GM12892 (cell line): ENCODE data around the gene HSPB6.
A peak's percentile ranks its signal among the peaks of the same experiment; 100 is the strongest.
"Not testable (repeated sequence)": the region's sequence is repeated elsewhere in the genome, so short reads cannot be mapped to it uniquely, and the experiment has no call there.

Experiments used
- DNase-seq: peaks from one replicate; pipeline ENCODE4 v3.0.0; 2011; ENCODE audit not compliant: insufficient read length
- FAIRE-seq: peaks from 2 replicates; lab custom pipeline; 2011; peaks lifted over from hg19 to GRCh38; lab: Jason Lieb, UNC
- POLR2A ChIP-seq: IDR thresholded peaks from 2 replicates; pipeline ENCODE4 v1.6.1; 2011; ENCODE audit warnings: low read depth, low read length, control low read depth
- POLR2AphosphoS5 ChIP-seq: IDR thresholded peaks from 2 replicates; pipeline ENCODE4 v1.6.1; 2011; ENCODE audit warnings: low read depth, low read length, control low read depth
- TAF1 ChIP-seq: IDR thresholded peaks from 2 replicates; pipeline ENCODE4 v1.6.1; 2011; ENCODE audit warnings: low read depth, mild to moderate bottlenecking, control low read depth, low read length, borderline replicate concordance

The HSPB6 gene

DNA sequence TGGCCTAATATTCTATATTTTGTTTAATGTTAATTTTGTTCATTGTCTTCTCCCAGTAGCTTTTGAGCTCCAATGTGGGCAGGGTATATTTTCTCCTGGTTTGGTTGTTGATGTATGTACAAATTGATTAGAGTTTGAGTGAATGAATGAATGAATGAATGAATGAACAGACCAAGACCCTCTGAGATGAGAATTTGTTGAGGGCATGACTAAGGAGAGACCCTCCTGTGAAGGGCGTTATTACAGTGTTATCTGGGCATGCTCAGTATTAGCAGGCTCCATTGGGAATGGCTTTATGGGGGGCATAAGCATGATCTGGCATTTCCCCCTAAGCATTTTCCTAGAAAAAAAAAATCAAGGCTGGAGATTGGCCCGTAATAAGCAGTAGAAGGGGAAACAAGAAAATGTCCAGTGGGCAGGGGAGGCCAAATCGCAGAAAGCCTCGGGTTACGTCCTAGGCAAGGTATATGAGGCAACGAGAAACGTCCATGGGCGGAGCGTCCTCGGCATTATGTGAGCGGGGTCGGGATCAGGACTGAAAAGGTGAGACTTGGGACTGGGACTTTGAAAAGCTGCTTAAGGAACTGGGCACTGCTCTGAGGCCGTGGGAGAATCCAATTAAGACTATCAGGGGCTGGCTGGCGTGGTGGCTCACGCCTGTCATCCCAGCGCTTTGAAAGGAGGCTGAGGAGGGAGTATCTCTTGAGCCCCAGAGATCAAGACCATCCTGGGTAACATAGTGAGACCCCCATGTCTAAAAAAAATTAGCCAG lies 17.6 kb upstream of the HSPB6 start:
- TF ChIP-seq POLR2AphosphoS5, result no peak
- no peak for TF ChIP-seq POLR2A
- no peak for TF ChIP-seq TAF1
- FAIRE-seq (no peak), DNase-seq (no peak)

DNA sequence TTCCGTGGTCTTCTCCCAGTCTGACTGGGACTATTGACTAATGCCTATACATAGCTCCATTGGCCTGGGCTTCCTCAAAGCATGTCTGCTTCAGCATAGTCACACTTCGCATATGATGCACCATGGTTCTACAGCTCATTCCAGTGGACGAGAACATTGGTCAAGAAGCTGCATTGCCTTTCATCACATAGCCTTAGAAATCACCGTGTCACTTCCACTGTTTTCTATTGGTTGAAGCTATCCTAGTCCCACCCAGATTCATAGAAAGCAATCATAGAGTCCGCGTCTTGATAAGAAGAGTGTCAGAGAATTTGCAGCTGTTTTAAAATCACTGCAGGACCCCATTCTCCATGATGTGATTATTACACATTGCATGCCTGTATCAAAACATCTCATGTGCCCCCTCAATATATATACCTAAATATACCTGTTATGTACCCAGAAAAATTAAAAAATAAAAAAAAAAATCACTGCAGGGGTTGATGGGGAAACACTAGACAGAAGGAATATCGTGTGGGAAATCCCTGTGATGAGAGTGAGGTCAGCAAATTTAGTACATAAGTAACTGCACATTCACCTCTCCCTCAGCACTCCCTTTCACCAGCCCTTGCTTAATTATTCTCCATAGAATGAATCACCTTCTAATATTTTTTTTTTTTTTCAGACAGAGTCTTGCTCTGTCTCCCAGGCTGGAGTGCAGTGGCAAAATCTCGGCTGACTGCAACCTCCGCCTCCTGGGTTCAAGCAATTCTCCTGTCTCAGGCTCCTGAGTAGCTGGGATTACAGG lies 16.4 kb upstream of the HSPB6 start:
- TF ChIP-seq TAF1 (no peak), POLR2AphosphoS5 (no peak), POLR2A (no peak)
- DNase-seq, result no peak
- FAIRE-seq, result no peak

- FAIRE-seq, DNase-seq: not testable (repeated sequence)
These were observed 15.5 kb upstream of the HSPB6 start for GRCh38 chr19:35772362-35772761.

DNA sequence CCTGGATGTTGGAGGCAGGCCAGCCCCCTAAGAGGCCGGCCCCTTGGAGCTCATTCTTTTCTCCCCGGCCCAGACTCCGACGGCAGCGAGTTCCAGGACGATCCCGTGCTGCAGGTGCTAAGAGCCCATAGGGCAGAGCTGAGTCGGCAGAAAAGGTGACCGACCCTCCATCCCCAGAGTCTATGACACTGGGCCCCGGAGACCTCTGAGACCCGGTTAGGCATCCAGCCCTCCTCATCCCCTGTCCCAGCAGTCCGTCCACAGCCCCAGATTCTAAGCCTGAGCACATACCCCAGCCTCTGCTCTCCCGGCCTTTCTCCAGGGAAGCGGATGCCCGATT lies 11.2 kb upstream of the HSPB6 start:
- no peak for FAIRE-seq
- TF ChIP-seq TAF1 (no peak), POLR2AphosphoS5 (no peak), POLR2A (no peak)
- DNase-seq, result no peak

DNA sequence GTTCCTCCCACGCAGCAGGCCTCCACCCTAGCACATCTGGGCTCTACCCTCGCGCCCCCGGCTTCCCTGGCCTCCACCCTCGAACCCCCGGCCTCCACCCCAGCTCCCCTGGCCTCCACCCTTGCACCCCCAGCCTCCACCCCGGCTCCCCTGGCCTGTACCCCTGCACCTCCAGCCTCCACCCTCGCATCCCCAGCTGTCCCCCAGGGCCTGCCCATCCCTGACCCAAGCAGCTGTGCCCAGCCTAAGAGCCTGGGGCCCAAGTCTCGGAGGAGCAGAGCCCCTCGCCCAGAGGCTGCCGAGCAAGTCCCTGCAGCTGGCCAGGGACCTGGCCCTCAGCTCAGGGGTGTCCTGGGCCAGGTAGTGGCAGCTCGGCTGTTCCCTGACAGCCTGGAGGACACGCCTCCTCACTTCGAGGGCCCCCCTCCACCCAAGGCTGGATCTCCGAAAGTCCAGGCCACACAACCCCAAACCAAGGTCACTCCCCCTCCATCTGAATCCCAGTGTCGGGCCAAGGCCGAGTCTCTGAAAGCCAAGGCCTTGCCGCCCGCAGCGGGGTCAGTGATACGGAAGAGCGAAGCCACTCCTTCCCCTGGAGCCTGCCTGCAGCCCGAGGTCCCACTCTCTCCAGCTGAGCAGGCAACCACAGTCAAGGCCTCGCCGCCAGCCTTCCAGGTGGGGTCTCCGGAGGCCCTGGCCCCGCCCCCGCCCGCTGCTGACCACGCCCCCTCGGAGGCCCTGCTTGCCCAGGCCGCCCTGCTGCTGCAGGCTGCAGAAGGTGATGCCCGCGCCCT lies 10.7 kb upstream of the HSPB6 start:
- DNase-seq (no peak), FAIRE-seq (no peak)
- TF ChIP-seq TAF1 (no peak), POLR2A (no peak), POLR2AphosphoS5 (no peak)

DNA sequence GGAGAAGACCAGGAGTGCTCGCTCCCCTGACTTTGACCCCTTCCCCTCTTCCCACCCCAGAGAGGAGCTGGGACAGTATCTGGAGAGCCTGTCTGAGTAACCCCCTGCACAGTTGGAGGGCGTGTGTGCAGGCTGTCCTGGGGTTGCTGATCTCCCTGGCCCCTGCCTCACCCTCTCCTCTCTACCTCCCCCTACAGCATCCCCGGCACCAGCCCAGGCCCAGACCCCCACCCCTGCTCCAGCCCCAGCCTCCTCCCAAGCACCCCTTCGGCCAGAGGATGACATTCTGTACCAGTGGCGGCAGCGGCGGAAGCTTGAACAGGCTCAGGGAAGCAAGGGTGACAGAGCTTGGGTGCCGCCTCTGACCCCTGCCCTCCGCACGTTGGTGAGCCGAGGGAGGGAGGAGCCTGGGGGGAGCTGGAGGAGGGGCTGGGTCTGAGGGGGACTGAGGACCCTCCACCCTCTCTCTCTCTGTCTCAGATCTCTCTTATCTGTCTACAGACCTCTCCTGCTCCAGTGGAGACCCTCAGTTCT lies 9.8 kb upstream of the HSPB6 start:
- FAIRE-seq (no peak), DNase-seq (no peak)
- TF ChIP-seq POLR2A (no peak), TAF1 (no peak), POLR2AphosphoS5 (no peak)

GRCh38 chr19:35764432-35765315 lies 7.8 kb upstream of the HSPB6 start:
- TF ChIP-seq POLR2A, result no peak
- no peak for TF ChIP-seq POLR2AphosphoS5
- no peak for TF ChIP-seq TAF1
- FAIRE-seq (no peak), DNase-seq (no peak)

DNA sequence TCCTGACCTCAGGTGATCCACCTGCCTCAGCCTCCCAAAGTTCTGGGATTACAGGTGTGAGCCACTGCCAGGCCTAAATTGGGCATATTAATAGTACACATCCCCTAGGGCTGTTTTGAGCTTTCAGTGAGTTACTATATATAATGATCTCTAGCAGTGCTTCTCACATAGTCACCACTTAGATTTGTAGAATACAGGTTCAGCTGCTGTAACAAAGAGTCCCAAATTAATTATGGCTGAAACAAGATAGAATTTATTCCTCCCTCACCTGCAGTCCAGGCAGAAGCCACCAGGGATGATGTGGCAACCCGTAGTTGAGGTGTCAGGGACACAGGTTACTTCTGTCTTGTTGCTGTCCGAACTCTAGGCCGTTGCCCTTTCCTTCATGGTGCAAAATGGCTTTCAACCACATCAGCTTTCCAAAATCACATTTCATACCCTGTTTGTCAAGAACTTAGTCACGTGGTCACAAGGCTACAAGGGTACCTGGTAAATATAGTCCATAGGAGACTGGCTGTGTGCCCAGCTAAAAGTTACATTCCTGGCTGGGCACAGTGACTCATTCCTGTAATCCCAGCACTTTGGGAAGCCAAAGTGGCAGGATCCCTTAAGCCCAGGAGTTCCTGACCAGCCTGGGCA lies 4.0 kb upstream of the HSPB6 start:
- FAIRE-seq, result no peak
- TF ChIP-seq POLR2A, result no peak
- no peak for TF ChIP-seq POLR2AphosphoS5
- TF ChIP-seq TAF1, result no peak
- no peak for DNase-seq

DNA sequence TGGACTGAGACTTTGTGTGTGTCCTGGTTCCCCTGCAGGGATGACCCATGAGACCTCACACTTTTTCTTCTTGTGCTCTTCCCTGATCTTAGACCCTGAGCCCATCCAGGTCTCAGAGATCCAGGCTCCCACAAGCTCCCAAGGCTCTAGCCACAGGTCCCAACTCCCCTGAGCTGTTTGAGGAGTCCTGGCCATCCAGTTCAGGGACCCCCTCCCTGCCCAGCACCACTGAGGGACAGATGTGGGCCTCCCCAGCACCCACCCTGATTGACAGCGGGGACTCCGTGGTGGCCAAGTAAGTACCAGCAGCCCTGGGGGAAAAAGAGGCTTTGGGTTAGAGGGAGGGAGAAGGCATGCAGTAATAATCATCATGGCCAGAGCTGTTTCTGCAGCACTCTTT lies 2.9 kb upstream of the HSPB6 start:
- TF ChIP-seq POLR2A (no peak), TAF1 (no peak)
- no peak for FAIRE-seq
- no peak for DNase-seq

- DNase-seq (peak; percentile 98), FAIRE-seq (peak; percentile 92)
- TF ChIP-seq POLR2A (peak; percentile 83), POLR2AphosphoS5 (peak; percentile 89), TAF1 (no peak)
These were observed 1.1 kb upstream of the HSPB6 start, which contains the start of gene PROSER3 for GRCh38 chr19:35757749-35758608. Gene PROSER3, plus strand, starts transcription at chr19:35758176. Its CDS starts 40 bp downstream, at chr19:35758216.
